GM12874 (cell line): ENCODE data around the gene DDX54.

ENCODE experiments used
- TF ChIP-seq, protein P1 (sequence below): IDR thresholded peaks from 2 replicates; pipeline ENCODE4 v1.5.1; 2011; ENCODE audit warnings: low read depth, mild to moderate bottlenecking, control low read depth, low read length, moderate library complexity; ENCODE audit not compliant: insufficient read depth

DDX54 gene, protein sequence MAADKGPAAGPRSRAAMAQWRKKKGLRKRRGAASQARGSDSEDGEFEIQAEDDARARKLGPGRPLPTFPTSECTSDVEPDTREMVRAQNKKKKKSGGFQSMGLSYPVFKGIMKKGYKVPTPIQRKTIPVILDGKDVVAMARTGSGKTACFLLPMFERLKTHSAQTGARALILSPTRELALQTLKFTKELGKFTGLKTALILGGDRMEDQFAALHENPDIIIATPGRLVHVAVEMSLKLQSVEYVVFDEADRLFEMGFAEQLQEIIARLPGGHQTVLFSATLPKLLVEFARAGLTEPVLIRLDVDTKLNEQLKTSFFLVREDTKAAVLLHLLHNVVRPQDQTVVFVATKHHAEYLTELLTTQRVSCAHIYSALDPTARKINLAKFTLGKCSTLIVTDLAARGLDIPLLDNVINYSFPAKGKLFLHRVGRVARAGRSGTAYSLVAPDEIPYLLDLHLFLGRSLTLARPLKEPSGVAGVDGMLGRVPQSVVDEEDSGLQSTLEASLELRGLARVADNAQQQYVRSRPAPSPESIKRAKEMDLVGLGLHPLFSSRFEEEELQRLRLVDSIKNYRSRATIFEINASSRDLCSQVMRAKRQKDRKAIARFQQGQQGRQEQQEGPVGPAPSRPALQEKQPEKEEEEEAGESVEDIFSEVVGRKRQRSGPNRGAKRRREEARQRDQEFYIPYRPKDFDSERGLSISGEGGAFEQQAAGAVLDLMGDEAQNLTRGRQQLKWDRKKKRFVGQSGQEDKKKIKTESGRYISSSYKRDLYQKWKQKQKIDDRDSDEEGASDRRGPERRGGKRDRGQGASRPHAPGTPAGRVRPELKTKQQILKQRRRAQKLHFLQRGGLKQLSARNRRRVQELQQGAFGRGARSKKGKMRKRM

DNA sequence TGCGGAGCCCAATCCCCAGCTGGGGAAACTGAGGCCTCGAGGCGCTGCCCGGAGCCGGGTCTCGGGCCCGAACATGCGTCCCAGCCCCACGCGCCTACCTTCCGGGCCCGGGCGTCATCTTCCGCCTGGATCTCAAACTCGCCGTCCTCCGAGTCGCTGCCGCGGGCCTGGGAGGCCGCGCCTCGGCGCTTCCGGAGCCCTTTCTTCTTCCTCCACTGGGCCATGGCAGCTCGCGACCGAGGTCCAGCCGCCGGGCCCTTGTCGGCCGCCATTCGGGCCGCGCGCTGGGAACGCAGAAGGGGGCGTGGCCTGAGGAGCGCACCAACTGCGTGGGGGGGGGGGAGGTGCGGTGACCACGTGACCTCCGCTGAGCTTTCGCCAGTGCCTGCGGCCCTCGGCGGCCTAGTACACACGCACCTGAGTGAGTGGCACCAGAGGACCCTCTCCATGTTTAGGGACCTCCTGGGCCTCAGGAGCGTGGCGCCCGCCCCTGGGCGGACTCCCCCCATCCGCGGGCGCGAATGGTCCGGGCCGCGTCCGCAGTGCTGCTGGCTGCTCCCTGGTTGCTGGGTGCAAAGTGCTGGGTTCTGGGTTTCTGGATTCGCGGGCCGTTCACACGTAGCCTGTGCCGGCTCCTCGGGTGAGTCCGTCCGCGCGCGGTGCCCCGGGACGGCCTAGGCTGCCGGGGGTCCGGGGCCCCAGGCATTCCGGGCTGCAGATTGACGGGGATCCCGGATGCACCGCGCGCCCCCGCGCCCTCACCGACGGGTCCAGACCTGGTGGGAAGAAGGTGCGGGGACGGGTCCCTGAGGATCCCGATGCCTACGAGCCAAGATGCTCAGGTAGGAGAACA is at the start of gene DDX54, which contains the start of gene RITA1:
DDX54 (minus strand) TSS at position 299 of the 853 bp plus-strand sequence; CDS start at position 272, 27 bp downstream.
RITA1 (plus strand) TSS at position 542 of the 853 bp plus-strand sequence. CDS start 1,026 bp downstream, outside the sequence.
- TF ChIP-seq, protein P1, sequence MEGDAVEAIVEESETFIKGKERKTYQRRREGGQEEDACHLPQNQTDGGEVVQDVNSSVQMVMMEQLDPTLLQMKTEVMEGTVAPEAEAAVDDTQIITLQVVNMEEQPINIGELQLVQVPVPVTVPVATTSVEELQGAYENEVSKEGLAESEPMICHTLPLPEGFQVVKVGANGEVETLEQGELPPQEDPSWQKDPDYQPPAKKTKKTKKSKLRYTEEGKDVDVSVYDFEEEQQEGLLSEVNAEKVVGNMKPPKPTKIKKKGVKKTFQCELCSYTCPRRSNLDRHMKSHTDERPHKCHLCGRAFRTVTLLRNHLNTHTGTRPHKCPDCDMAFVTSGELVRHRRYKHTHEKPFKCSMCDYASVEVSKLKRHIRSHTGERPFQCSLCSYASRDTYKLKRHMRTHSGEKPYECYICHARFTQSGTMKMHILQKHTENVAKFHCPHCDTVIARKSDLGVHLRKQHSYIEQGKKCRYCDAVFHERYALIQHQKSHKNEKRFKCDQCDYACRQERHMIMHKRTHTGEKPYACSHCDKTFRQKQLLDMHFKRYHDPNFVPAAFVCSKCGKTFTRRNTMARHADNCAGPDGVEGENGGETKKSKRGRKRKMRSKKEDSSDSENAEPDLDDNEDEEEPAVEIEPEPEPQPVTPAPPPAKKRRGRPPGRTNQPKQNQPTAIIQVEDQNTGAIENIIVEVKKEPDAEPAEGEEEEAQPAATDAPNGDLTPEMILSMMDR, result no peak

DNA sequence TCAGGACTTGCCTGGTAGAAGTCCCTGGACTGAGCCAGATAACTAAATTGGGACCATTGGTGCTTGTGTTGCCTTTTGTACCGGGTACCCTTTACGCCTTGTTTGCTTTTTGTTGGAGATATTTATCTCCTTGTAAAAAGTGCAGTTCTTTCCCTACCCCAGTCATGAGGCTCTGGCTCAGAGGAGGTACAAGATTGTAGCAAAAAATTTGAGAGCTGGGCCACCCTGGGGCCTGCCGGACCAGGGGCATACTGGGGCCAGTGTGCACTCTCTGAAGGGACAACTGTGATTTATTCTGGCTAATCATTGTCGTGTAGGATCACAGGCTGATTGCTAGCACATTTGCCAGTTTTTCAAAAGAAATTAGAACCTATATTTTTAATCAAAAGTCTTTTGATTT is 49.2 kb upstream of the DDX54 start:
- TF ChIP-seq, protein P1, result no peak

DNA sequence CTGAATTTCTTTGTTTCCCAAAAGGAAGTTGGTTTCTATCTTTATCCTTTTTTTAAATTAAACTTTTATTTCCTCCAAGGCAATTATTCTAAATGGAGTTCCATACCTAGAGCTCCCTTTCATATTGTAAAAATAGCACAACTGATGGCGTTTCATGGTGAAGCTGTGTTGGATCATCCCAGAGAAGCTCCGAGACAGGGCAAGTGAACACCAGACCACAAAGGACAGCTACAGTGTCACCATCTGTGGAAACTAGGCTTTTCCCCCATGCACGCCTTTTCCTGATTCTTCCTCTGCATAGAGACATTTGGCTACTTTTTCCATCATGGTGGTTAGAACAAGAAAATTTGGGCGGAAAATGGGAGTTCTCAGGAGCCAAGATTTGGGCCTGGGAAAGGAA is 48.7 kb upstream of the DDX54 start:
- TF ChIP-seq, protein P1, result no peak

DNA sequence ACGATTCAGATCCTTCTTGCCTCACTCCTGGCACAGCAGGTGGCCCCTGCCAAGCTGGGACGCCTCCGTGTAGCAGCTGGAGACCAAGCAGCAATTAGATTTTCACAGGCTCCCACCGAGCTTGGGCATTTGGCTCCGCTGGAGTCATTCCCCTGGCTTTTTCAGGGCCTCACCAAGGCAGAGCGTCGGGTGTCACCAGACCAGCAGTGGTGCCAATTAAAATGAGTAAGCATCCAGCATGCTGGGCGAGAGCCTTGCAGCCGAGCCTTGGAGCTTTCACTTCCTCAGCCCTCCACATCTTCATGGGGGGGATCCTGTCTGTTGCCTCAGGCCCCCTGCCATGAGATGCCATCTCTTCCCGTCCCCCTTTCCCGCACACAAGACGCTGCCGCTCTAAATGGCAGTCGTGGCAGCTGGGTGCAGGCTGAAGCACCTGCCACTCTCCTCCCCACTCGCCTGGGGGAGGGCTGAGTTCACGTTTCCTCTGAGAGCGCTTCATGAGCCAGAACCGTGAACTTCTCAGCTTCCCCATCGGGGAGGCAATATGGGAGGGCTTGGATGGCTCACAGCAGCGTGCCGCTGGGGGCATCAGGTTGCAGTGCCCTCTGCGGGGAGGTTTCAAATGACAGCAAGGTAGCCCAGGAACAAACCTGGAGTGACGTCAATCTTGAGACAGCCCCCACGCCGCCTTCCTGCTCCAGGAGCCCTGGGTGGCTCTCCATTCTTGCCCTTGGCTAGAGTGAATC is 47.7 kb upstream of the DDX54 start:
- TF ChIP-seq, protein P1, result peak; percentile 51

DNA sequence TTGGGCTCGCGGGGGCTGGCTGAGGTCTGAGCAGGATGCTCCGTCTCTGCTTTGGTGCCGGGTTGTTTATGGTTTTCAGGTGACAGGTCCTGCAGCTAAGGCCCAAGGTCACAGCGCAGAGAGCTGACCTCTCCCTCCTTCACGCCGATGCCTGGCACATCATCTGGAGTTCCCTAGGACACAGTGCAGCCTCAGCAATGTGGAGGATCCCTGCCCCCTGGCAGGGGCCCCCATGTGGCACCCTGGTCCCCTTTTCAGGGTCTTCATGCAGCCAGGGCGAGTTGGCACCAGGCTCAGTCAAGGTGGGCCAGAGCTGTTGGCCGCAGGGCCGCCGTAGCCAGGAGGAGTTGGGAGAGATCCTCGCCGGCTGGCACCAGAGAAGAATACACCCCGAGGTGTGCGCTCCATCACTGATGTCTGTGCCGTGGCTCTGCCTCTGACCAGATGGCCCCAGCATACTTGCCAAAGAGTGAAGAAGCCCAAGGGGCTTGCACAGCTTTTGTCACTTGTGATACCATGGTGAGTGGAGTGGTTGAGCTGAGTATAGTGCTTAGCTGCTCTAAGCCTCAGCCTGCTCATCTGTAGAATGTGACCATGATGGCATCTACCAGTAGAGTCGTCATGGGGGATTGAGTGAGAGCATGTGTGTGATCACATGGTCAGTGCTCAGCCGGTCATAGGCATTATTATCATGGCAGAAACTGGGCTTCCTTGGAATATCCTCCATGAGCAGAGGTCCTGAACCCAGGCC is 47.0 kb upstream of the DDX54 start:
- TF ChIP-seq, protein P1, result no peak
